Measurements from ENCODE around the gene UHRF1.
"Not testable (repeated sequence)": the region's sequence is repeated elsewhere in the genome, so short reads cannot be mapped to it uniquely, and the experiment has no call there.

UHRF1 gene

GRCh38 chr19:4870025-4870700 is 39.1 kb upstream of the UHRF1 start:
- Histone ChIP-seq H3K4me3 (ENCODE audit: insufficient read length, low read depth) (no peak overlapping the region), H3K9me3 (ENCODE audit: insufficient read depth, low read length) (no peaks in the 10 kb centered on the region)
- TF ChIP-seq SUZ12 (IDR thresholded peaks at IDR 0.05; ENCODE audit: extremely low read depth, insufficient read depth, insufficient read length) (no peak), ZNF274 (IDR thresholded peaks at IDR 0.05; ENCODE audit: low read depth, low read length) (no peak), YY1 (IDR thresholded peaks at IDR 0.05; ENCODE audit: insufficient read depth, insufficient read length) (no peak)

DNA sequence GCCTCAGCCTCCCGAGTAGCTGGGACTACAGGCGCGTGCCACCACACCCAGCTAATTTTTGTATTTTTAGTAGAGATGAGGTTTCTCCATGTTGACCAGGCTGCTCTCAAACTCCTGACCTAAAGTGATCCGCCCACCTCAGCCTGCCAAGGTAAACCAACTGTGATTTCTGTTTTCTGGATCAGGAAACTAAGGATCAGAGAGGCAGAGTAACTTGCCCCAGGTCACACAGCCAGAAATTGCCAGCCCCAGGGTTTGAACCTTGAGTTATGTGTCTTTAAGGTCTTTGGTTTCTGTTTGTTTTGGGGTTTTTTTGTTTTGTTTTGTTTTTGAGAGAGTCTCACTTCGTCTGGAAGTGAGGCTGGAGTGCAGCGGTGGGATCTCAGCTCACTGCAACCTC is 37.6 kb upstream of the UHRF1 start:
- DNase-seq (ENCODE audit: low read depth, low spot score): no peak
- Histone ChIP-seq H3K4me1 (ENCODE audit: insufficient read depth, insufficient read length) (peaks cover 5% of the 10 kb centered on the region), H3K36me3 (ENCODE audit: insufficient read depth, insufficient read length, low read length) (no peaks in the 10 kb centered on the region), H3K9me3 (ENCODE audit: insufficient read depth, low read length) (no peaks in the 10 kb centered on the region), H3K9ac (ENCODE audit: insufficient read length, low read depth) (no peak overlapping the region), H3K4me3 (ENCODE audit: insufficient read length, low read depth) (no peak overlapping the region), H3K27me3 (ENCODE audit: insufficient read depth, insufficient read length) (no peaks in the 10 kb centered on the region)
- no peak for TF ChIP-seq ZNF274 (IDR thresholded peaks at IDR 0.05; ENCODE audit: low read depth, low read length)

More at GRCh38 chr19:4870025-4870700, 39.1 kb upstream of the UHRF1 start:
- Histone ChIP-seq H3K4me1 (ENCODE audit: insufficient read depth, insufficient read length) (peaks cover 7% of the 10 kb centered on the region), H3K27me3 (ENCODE audit: insufficient read depth, insufficient read length) (no peaks in the 10 kb centered on the region), H3K9ac (ENCODE audit: insufficient read length, low read depth) (no peak overlapping the region), H3K36me3 (ENCODE audit: insufficient read depth, insufficient read length, low read length) (peaks cover 8% of the 10 kb centered on the region)
- peak; percentile 74 for DNase-seq (ENCODE audit: low read depth, low spot score)

GRCh38 chr19:4873930-4874329 is 35.4 kb upstream of the UHRF1 start:
- Histone ChIP-seq H3K9ac (ENCODE audit: insufficient read length, low read depth) (no peak overlapping the region), H3K4me1 (ENCODE audit: insufficient read depth, insufficient read length) (peaks cover 18% of the 10 kb centered on the region), H3K27me3 (ENCODE audit: insufficient read depth, insufficient read length) (no peaks in the 10 kb centered on the region), H3K9me3 (ENCODE audit: insufficient read depth, low read length) (no peaks in the 10 kb centered on the region), H3K4me3 (ENCODE audit: insufficient read length, low read depth) (no peak overlapping the region), H3K36me3 (ENCODE audit: insufficient read depth, insufficient read length, low read length) (no peaks in the 10 kb centered on the region)
- no peak for DNase-seq (ENCODE audit: low read depth, low spot score)
- TF ChIP-seq YY1 (IDR thresholded peaks at IDR 0.05; ENCODE audit: insufficient read depth, insufficient read length) (no peak), ZNF274 (IDR thresholded peaks at IDR 0.05; ENCODE audit: low read depth, low read length) (no peak), SUZ12 (IDR thresholded peaks at IDR 0.05; ENCODE audit: extremely low read depth, insufficient read depth, insufficient read length) (no peak)

GRCh38 chr19:4877753-4878490 is 31.4 kb upstream of the UHRF1 start:
- H3K9me3 ChIP-seq (ENCODE audit: insufficient read depth, low read length): no peaks in the 10 kb centered on the region
- no peaks in the 10 kb centered on the region for H3K27me3 ChIP-seq (ENCODE audit: insufficient read depth, insufficient read length)
- no peak overlapping the region for H3K9ac ChIP-seq (ENCODE audit: insufficient read length, low read depth)
- peaks cover 15% of the 10 kb centered on the region for H3K4me1 ChIP-seq (ENCODE audit: insufficient read depth, insufficient read length)
- no peak for TF ChIP-seq YY1 (IDR thresholded peaks at IDR 0.05; ENCODE audit: insufficient read depth, insufficient read length)
- no peak for TF ChIP-seq SUZ12 (IDR thresholded peaks at IDR 0.05; ENCODE audit: extremely low read depth, insufficient read depth, insufficient read length)
- TF ChIP-seq ZNF274 (IDR thresholded peaks at IDR 0.05; ENCODE audit: low read depth, low read length): no peak
- no peak for DNase-seq (ENCODE audit: low read depth, low spot score)
- H3K36me3 ChIP-seq (ENCODE audit: insufficient read depth, insufficient read length, low read length): no peaks in the 10 kb centered on the region
- no peak overlapping the region for H3K4me3 ChIP-seq (ENCODE audit: insufficient read length, low read depth)

DNA sequence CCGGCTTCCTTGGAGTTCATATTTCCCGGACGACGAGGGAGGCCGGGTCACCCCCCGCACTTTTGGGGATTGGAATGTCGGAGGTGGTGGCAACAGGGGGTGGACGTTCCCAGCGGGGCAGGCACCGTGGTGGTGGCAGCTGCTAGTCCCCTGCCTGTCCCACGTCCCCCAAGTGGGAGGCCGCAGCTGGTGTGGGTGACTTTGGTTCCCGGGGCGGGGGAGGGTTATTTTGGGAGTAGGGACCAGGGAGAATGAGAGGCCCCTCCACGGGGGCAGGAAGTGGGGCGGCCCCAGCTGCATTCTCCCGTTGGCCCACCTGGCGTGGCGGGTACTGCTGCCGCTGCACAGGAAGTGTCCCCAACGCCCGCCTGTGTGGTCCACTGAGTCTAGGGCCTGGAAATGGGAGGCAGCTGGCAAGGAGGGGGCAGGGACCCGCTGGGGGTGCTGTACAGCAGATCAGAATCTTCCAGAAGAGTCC is 30.8 kb upstream of the UHRF1 start:
- Histone ChIP-seq H3K4me3 (ENCODE audit: insufficient read length, low read depth) (no peak overlapping the region), H3K27me3 (ENCODE audit: insufficient read depth, insufficient read length) (no peaks in the 10 kb centered on the region), H3K9me3 (ENCODE audit: insufficient read depth, low read length) (no peaks in the 10 kb centered on the region), H3K4me1 (ENCODE audit: insufficient read depth, insufficient read length) (peaks cover 15% of the 10 kb centered on the region), H3K9ac (ENCODE audit: insufficient read length, low read depth) (no peak overlapping the region), H3K36me3 (ENCODE audit: insufficient read depth, insufficient read length, low read length) (no peaks in the 10 kb centered on the region)
- TF ChIP-seq ZNF274 (IDR thresholded peaks at IDR 0.05; ENCODE audit: low read depth, low read length) (no peak), YY1 (IDR thresholded peaks at IDR 0.05; ENCODE audit: insufficient read depth, insufficient read length) (no peak), SUZ12 (IDR thresholded peaks at IDR 0.05; ENCODE audit: extremely low read depth, insufficient read depth, insufficient read length) (no peak)
- no peak for DNase-seq (ENCODE audit: low read depth, low spot score)

GRCh38 chr19:4879041-4879440 is 30.3 kb upstream of the UHRF1 start:
- H3K9ac ChIP-seq (ENCODE audit: insufficient read length, low read depth): no peak overlapping the region
- no peak for TF ChIP-seq YY1 (IDR thresholded peaks at IDR 0.05; ENCODE audit: insufficient read depth, insufficient read length)
- TF ChIP-seq ZNF274 (IDR thresholded peaks at IDR 0.05; ENCODE audit: low read depth, low read length): no peak
- no peak for TF ChIP-seq SUZ12 (IDR thresholded peaks at IDR 0.05; ENCODE audit: extremely low read depth, insufficient read depth, insufficient read length)

DNA sequence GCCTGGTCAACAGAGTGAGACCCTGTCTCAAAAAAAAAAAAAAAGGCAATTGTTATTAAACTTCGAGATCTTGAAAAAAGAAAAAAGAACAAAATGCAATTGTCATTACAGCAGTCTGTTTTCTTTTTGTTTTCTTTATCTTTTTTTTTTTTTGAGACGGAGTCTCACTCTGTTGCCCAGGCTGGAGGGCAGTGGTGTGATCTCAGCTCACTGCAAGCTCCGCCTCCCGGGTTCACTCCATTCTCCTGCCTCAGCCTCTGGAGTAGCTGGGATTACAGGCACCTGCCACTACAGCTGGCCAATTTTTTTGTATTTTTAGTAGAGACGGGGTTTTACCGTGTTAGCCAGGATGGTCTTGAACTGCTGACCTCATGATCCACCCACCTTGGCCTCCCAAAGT is 26.4 kb upstream of the UHRF1 start:
- not testable (repeated sequence) for H3K9ac ChIP-seq (ENCODE audit: insufficient read length, low read depth); H3K36me3 ChIP-seq (ENCODE audit: insufficient read depth, insufficient read length, low read length); H3K4me3 ChIP-seq (ENCODE audit: insufficient read length, low read depth); DNase-seq (ENCODE audit: low read depth, low spot score); H3K4me1 ChIP-seq (ENCODE audit: insufficient read depth, insufficient read length); H3K27me3 ChIP-seq (ENCODE audit: insufficient read depth, insufficient read length); H3K9me3 ChIP-seq (ENCODE audit: insufficient read depth, low read length)

More at GRCh38 chr19:4879041-4879440, 30.3 kb upstream of the UHRF1 start:
- Histone ChIP-seq H3K4me3 (ENCODE audit: insufficient read length, low read depth) (no peak overlapping the region), H3K4me1 (ENCODE audit: insufficient read depth, insufficient read length) (peaks cover 15% of the 10 kb centered on the region), H3K27me3 (ENCODE audit: insufficient read depth, insufficient read length) (no peaks in the 10 kb centered on the region), H3K36me3 (ENCODE audit: insufficient read depth, insufficient read length, low read length) (no peaks in the 10 kb centered on the region), H3K9me3 (ENCODE audit: insufficient read depth, low read length) (no peaks in the 10 kb centered on the region)
- DNase-seq (ENCODE audit: low read depth, low spot score): no peak

DNA sequence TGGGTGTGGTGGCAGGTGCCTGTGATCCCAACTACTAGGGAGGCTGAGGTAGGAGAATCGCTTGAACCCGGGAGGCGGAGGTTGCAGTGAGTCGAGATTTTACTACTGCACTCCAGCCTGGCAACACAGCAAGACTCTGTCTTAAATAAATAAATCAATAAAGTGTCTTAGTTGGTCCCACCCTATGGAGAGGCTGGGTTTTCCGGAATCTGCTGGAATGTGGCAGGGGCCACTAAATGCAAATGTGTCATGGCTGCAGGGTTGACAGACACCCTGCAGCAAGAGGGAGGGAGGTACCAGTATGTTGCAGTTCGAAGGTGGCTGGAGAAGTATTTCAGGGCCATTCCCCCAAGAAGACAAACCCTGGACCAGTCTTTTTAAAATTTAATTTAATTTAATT is 24.3 kb upstream of the UHRF1 start:
- not testable (repeated sequence) for H3K4me1 ChIP-seq (ENCODE audit: insufficient read depth, insufficient read length); H3K4me3 ChIP-seq (ENCODE audit: insufficient read length, low read depth)

DNA sequence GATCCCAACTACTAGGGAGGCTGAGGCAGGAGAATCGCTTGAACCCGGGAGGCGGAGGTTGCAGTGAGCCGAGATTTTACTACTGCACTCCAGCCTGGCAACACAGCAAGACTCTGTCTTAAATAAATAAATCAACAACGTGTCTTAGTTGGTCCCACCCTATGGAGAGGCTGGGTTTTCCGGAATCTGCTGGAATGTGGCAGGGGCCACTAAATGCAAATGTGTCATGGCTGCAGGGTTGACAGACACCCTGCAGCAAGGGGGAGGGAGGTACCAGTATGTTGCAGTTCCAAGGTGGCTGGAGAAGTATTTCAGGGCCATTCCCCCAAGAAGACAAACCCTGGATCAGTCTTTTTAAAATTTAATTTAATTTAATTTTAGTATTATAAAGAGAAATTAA is 21.5 kb upstream of the UHRF1 start:
- not testable (repeated sequence) for H3K36me3 ChIP-seq (ENCODE audit: insufficient read depth, insufficient read length, low read length); H3K4me3 ChIP-seq (ENCODE audit: insufficient read length, low read depth); DNase-seq (ENCODE audit: low read depth, low spot score); H3K4me1 ChIP-seq (ENCODE audit: insufficient read depth, insufficient read length); H3K9me3 ChIP-seq (ENCODE audit: insufficient read depth, low read length); H3K9ac ChIP-seq (ENCODE audit: insufficient read length, low read depth)
- H3K27me3 ChIP-seq (ENCODE audit: insufficient read depth, insufficient read length): peaks cover 10% of the 10 kb centered on the region

More for the DNA sequence above, 24.3 kb upstream of the UHRF1 start:
- H3K27me3 ChIP-seq (ENCODE audit: insufficient read depth, insufficient read length); H3K9ac ChIP-seq (ENCODE audit: insufficient read length, low read depth); DNase-seq (ENCODE audit: low read depth, low spot score); H3K9me3 ChIP-seq (ENCODE audit: insufficient read depth, low read length); H3K36me3 ChIP-seq (ENCODE audit: insufficient read depth, insufficient read length, low read length): not testable (repeated sequence)
